Measurements from ENCODE around the gene SOX8. TPM values are rescaled to one million over a fixed set of nuclear protein-coding genes. Genes with fewer than 3 reads are reported as not detected.

The SOX8 gene
- polyA plus RNA-seq, 1 donor from 2014 or later = 3.9 TPM

- no peaks in the 10 kb centered on the region for H3K79me2 ChIP-seq (replicated peaks; ENCODE audit: insufficient read depth, low read length)
- no peak for TF ChIP-seq EP300 (conservative IDR thresholded peaks at IDR 0.05; ENCODE audit: poor library complexity, severe bottlenecking)
- TF ChIP-seq POLR2AphosphoS5 (IDR thresholded peaks at IDR 0.05) = no peak
- no peak for TF ChIP-seq SMC3 (conservative IDR thresholded peaks at IDR 0.05; ENCODE audit: poor library complexity)
- no peak for TF ChIP-seq EZH2 (IDR thresholded peaks at IDR 0.05; ENCODE audit: borderline replicate concordance, insufficient read depth, low read length, poor library complexity, severe bottlenecking)
- no peak for TF ChIP-seq TAF1 (IDR thresholded peaks at IDR 0.05; ENCODE audit: low read depth)
- no peak for TF ChIP-seq REST (IDR thresholded peaks at IDR 0.05; ENCODE audit: borderline replicate concordance)
- no peak for TF ChIP-seq MXI1 (conservative IDR thresholded peaks at IDR 0.05; ENCODE audit: poor library complexity, severe bottlenecking)
- H3K4me3 ChIP-seq (ENCODE audit: low read length) = peak overlapping the region; percentile 63
- no peaks in the 10 kb centered on the region for H4K20me1 ChIP-seq (ENCODE audit: insufficient read depth)
- no peaks in the 10 kb centered on the region for H3F3A ChIP-seq (ENCODE audit: insufficient read depth, low read length, poor library complexity, severe bottlenecking)
- no peak overlapping the region for H3K27ac ChIP-seq (ENCODE audit: low read length)
- H3K4me2 ChIP-seq (ENCODE audit: low read length) = no peak overlapping the region
- peak overlapping the region; percentile 60 for H3K9ac ChIP-seq (ENCODE audit: low read length)
- peaks cover 29% of the 10 kb centered on the region for H3K27me3 ChIP-seq (ENCODE audit: insufficient read depth, low read depth, low read length)
- no peaks in the 10 kb centered on the region for H3K9me2 ChIP-seq (ENCODE audit: insufficient read depth, low read length)
- H3K9me3 ChIP-seq (ENCODE audit: low read length) = no peaks in the 10 kb centered on the region
- no peaks in the 10 kb centered on the region for H3K36me3 ChIP-seq (ENCODE audit: insufficient read depth, low read length)
- no peak overlapping the region for H2AFZ ChIP-seq (ENCODE audit: low read depth, low read length)
Measured at GRCh38 chr16:979859-980594, 1.5 kb upstream of the SOX8 start.

GRCh38 chr16:980595-980854 lies 1.0 kb upstream of the SOX8 start:
- Histone ChIP-seq H2AFZ (ENCODE audit: low read depth, low read length) (no peak overlapping the region), H3K27me3 (ENCODE audit: insufficient read depth, low read depth, low read length) (peaks cover 29% of the 10 kb centered on the region), H3K4me2 (ENCODE audit: low read length) (no peak overlapping the region), H3K9me3 (ENCODE audit: low read length) (no peaks in the 10 kb centered on the region), H3K9ac (ENCODE audit: low read length) (peak overlapping the region; percentile 60), H3F3A (ENCODE audit: insufficient read depth, low read length, poor library complexity, severe bottlenecking) (no peaks in the 10 kb centered on the region), H3K27ac (ENCODE audit: low read length) (no peak overlapping the region), H3K9me2 (ENCODE audit: insufficient read depth, low read length) (no peaks in the 10 kb centered on the region), H3K4me3 (ENCODE audit: low read length) (peak overlapping the region; percentile 63), H3K79me2 (replicated peaks; ENCODE audit: insufficient read depth, low read length) (no peaks in the 10 kb centered on the region), H4K20me1 (ENCODE audit: insufficient read depth) (no peaks in the 10 kb centered on the region), H3K36me3 (ENCODE audit: insufficient read depth, low read length) (no peaks in the 10 kb centered on the region)
- TF ChIP-seq RAD21 (conservative IDR thresholded peaks at IDR 0.05) (no peak), TAF1 (IDR thresholded peaks at IDR 0.05; ENCODE audit: low read depth) (no peak), REST (IDR thresholded peaks at IDR 0.05; ENCODE audit: borderline replicate concordance) (no peak)

Data from neural cell (in vitro differentiated cells).